GM18498 (cell line): ENCODE data around the gene RNU1-1.
"Not testable (repeated sequence)": the region's sequence is repeated elsewhere in the genome, so short reads cannot be mapped to it uniquely, and the experiment has no call there.

Experiments used
- ATAC-seq: cut with Tn5 transposase; IDR thresholded peaks from one replicate; pipeline ENCODE4 v1.9.1; 2021; ENCODE audit warnings: mild to moderate bottlenecking, moderate library complexity; ENCODE audit not compliant: unreplicated experiment

Gene RNU1-1

DNA sequence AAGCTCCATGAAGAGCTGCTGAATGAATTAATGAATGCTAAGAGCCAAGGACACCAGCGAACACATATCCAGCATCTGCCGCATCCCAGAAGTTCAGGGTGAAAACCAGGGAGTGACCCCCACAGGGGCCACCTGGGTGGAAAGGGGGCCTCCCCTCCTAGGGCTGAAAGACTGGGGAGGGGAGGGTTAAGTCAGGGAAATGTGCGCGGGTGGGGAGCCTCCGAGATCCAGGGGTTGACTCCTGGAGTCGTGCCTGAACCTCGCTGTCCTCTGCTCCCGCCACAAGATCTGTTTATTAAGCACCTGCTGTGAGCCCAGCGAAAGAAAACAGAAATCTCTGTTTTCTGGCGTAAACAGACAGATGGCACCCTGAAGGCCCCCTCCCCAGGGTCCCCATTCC lies 16.0 kb downstream of the RNU1-1 start:
- not testable (repeated sequence) for ATAC-seq

GRCh38 chr1:16497474-16497904 lies 16.6 kb downstream of the RNU1-1 start:
- ATAC-seq: not testable (repeated sequence)

DNA sequence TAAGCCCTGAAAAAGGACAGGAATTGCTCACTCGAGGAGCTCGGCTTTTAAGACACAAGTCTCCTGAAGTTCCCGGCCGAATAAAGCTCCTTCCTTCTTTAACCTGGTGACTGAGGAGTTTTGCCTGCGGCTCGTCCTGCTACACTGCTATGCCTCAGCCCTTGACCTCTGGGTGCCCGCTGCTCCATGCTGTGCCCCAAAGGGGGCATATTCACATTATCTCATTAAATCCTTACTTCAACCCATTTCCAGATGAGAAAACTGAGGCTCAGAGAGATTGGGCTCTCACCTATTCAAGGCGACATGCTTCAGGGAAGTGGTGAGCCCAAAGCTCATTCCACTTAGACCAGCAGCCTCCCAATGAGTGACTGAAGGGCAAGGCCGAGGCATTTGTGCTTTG lies 20.4 kb downstream of the RNU1-1 start:
- ATAC-seq: not testable (repeated sequence)

DNA sequence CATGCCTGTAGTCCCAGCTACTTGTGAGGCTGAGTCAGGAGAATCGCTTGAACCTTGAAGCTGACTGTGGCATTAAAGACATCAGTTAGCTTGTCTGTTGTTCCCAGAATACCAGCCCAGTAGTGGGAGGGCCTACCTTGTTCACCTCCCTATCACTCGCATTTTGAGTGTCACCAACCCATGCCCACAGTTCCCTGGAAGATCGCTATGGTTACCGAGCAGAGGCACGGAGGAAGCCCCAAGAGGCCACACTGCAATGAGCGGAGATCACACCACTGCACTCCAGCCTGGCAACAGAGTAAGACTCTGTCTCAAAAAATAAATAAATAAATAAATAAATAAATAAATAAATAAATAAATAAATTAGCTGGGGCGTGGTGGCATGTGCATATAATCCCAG lies 21.1 kb downstream of the RNU1-1 start:
- not testable (repeated sequence) for ATAC-seq

- no peak for ATAC-seq
Observed at GRCh38 chr1:16491056-16491675, 22.9 kb downstream of the RNU1-1 start.

DNA sequence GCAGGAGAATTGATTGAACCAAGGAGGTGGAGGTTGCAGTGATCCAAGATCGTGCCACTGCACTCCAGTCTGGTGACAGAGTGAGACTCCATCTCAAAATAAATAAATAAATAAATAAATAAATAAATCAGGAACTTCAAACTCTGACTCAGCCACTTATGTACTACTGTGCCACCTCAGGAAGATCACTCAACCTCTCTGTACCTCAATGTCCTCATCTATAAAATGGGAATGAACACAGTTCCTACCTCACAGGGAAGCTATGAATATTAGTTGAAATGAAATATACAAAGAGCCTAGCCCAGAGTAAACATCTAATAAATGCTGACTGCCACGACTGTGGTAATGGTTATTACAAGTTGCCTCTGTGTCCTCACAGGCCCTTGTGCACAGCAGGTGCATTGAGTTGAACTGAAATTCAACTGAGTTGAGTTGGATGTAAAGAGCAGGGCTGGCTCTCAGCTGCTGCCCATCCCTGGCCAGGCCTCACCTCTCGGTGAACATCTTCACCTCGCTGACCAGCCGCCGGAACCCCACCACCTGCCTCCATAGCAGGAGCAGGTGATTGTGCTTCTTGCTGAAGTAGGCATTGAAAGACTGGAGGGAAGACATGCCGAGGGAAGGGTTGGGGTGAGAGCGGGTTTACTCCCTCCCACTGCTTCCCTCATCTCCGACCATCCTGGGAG lies 24.7 kb downstream of the RNU1-1 start:
- not testable (repeated sequence) for ATAC-seq

DNA sequence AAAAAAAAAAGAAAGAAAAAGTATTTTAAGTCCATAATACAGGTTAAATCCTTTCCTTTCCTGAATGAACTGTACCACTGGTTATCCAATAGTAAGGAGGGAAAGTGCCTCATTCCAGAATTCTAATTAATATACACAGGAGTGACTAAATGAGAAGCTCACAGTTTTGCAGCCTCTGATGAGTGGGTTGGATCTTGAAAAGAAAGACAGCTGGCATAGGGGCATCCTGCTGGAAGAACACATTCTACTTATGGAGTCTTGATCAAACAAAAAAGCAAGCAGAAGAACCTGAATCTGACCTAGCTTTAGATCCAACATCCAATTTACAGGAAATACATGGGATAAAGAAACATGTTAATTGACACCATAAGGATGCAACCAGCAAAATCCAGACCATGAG lies 27.1 kb downstream of the RNU1-1 start:
- ATAC-seq: not testable (repeated sequence)

DNA sequence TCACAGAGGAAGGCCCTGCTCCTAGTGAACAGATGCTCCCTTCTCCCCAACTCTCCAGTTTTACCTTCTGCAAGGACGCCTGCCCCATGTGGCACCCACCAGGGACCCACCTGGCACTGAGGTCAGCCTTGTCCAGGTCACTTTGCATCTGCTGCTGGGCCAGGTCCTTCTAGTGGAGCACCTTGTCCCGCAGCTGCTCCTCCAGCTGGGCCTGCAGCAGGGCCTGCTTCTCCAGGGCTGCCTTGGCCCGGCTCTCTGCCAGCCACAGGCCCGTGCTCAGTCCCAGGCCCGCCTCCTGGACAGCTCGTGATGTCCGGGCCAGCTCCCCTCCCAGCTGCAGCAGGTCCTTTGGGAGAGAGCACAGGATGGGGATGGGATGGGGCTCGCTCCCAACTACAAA lies 27.8 kb downstream of the RNU1-1 start:
- ATAC-seq: not testable (repeated sequence)

- ATAC-seq: no peak
Observed at GRCh38 chr1:16484931-16485330, 29.2 kb downstream of the RNU1-1 start.

GRCh38 chr1:16484501-16484835 lies 29.6 kb downstream of the RNU1-1 start:
- no peak for ATAC-seq

GRCh38 chr1:16483639-16484500 lies 30.2 kb downstream of the RNU1-1 start:
- ATAC-seq: not testable (repeated sequence)

GRCh38 chr1:16483146-16483545 lies 30.9 kb downstream of the RNU1-1 start:
- ATAC-seq: not testable (repeated sequence)

- ATAC-seq: no peak
Observed at GRCh38 chr1:16478091-16478490, 36.0 kb downstream of the RNU1-1 start.

DNA sequence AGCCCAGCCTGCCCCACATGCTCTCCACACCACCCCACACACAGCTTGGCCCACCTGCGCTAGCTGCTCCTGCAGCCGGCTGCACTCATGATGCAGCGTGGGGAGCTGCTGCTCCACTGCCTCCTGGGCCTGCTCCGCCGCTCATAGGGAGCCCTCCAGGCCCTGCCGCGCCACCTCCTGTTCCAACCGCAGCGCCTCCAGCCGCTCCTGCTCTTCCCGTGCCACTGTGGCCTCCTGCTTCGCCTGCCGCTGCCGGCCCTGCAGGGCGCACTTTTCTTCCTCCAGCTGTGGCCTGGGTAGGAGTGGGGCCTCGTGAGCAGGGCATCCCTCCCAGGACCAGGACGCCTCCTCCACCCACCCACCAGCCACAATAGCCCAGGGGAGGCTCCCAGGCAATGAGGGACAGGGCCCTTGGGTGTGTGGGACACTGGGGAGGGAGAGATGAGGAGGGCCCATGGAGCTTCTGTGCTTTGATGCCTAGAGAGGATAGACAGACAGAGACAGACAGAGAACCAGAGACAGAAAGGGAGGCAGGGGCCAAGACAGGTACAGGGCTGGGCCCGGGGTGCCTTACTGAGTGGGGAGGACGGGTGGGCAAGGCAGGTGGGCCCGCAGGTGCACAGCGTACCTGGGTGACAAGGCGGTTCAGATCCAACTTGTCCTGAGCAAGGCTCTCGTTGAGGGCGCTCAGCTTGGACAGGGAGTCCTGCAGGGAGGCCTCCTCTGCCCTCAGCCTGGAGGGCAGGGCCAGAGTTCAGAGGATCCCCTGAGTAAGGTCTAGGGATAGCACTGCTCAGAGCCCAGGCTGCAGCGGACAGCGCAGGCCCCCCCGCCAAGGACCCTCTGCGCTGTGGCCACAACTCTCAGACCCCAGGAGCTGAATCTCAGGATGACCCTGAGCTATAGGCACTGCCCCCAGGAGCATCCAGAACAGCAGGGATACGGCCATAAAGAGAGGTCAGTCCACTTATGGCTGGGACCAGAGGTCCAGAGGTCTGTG lies 38.0 kb downstream of the RNU1-1 start:
- ATAC-seq: not testable (repeated sequence)

- not testable (repeated sequence) for ATAC-seq
Observed at GRCh38 chr1:16474891-16475290, 39.2 kb downstream of the RNU1-1 start.

GRCh38 chr1:16474166-16474800 lies 39.8 kb downstream of the RNU1-1 start:
- ATAC-seq: no peak

GRCh38 chr1:16468558-16468957 lies 45.5 kb downstream of the RNU1-1 start:
- no peak for ATAC-seq

DNA sequence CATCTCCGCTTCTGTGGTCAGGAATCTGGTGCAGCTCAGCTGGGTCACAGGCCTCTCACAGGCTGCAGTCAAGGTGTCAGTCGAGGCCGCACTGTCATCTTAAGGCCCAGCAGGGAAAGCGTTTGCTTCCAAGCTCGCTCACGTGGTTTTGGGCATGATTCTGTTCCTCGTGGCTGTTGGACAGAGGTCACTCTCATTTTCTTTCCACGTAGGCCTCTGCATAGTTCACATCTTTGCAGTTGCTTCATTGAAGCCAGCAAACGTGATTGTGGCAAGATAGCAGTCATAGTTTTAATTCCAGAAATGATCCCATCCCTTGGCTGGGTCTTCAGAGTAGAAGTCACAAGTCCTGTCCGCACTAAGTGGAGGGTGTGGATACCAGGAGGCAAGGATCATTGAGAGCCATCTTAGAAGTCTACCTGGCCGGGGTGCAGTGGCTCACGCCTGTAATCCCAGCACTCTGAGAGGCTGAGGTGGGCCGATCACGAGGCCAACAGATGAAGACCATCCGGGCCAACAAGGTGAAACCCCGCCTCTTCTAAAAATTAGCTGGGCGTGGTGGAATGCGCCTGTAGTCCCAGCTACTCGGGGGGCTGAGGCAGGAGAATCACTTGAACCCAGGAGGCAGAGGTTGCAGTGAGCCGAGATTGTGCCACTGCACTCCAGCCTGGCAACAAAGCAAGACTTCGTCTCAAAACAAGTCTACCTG lies 49.0 kb downstream of the RNU1-1 start:
- no peak for ATAC-seq
